Measurements from ENCODE around the gene LOXL3.

The LOXL3 gene

GRCh38 chr2:74505448-74506246 is 48.1 kb downstream of the LOXL3 start:
- DNase-seq: no peak

GRCh38 chr2:74504591-74504990 is 49.2 kb downstream of the LOXL3 start:
- no peak for DNase-seq

- no peak for DNase-seq
Observed at GRCh38 chr2:74503506-74504475, 50.0 kb downstream of the LOXL3 start.

- DNase-seq: peak; percentile 80 to 92 (median 88)
Observed at GRCh38 chr2:74502720-74503505, 50.8 kb downstream of the LOXL3 start.

- DNase-seq: peak in 3 of 4 experiments; percentile 36 to 56 (median 51)
Observed at GRCh38 chr2:74502147-74502719, 51.5 kb downstream of the LOXL3 start.

GRCh38 chr2:74501335-74502071 is 52.2 kb downstream of the LOXL3 start:
- DNase-seq: no peak

GRCh38 chr2:74500578-74500946 is 53.2 kb downstream of the LOXL3 start:
- no peak for DNase-seq

GRCh38 chr2:74499940-74500577 is 53.7 kb downstream of the LOXL3 start:
- no peak for DNase-seq

- peak in 3 of 4 experiments; percentile 28 to 52 (median 36) for DNase-seq
Observed at GRCh38 chr2:74499267-74499939, 54.3 kb downstream of the LOXL3 start, which contains the start of gene LBX2. TSS of gene LBX2 (minus strand) at chr2:74499603. CDS start at chr2:74499537, 66 bp downstream.

GRCh38 chr2:74498500-74499266 is 55.1 kb downstream of the LOXL3 start:
- DNase-seq: peak; percentile 44 to 68 (median 64)

GRCh38 chr2:74497777-74498499 is 55.8 kb downstream of the LOXL3 start:
- DNase-seq: peak in 3 of 4 experiments; percentile 25 to 51 (median 36)

GRCh38 chr2:74496997-74497776 is 56.6 kb downstream of the LOXL3 start:
- DNase-seq: no peak

GRCh38 chr2:74495440-74495839 is 58.3 kb downstream of the LOXL3 start:
- no peak for DNase-seq

- DNase-seq: no peak
Observed at GRCh38 chr2:74493546-74493945, 60.2 kb downstream of the LOXL3 start.

GRCh38 chr2:74491648-74492544 is 61.8 kb downstream of the LOXL3 start:
- no peak for DNase-seq

GRCh38 chr2:74489906-74490305 is 63.8 kb downstream of the LOXL3 start:
- no peak for DNase-seq
